ENCODE measurements around the gene CELF4. TPM values are rescaled to one million over a fixed set of nuclear protein-coding genes. Genes with fewer than 3 reads are reported as not detected.

Gene CELF4
- 2.9 TPM for polyA plus RNA-seq (ENCODE audit: insufficient read length)
- long read RNA-seq, donor 1, partial matches to known transcripts = 0 of 1 reads
- long read RNA-seq, donor 1, other reads (novel, unspliced or antisense) = 0 of 1 reads
- long read RNA-seq, donor 2, partial matches to known transcripts = 0 of 3 reads
- long read RNA-seq, donor 2, other reads (novel, unspliced or antisense) = 0 of 3 reads
- long read RNA-seq, donor 3, partial matches to known transcripts = 0 of 2 reads
- long read RNA-seq, donor 3, other reads (novel, unspliced or antisense) = 0 of 2 reads
- long read RNA-seq, donor 4 = 0 reads
- long read RNA-seq, donor 5, partial matches to known transcripts = 0 of 2 reads
- long read RNA-seq, donor 5, other reads (novel, unspliced or antisense) = 0 of 2 reads
- long read RNA-seq, donor 6 = 0 reads
- long read RNA-seq, donor 7, partial matches to known transcripts = 0 of 3 reads
- long read RNA-seq, donor 7, other reads (novel, unspliced or antisense) = 0 of 3 reads
- long read RNA-seq, donor 8 = 0 reads

GRCh38 chr18:37565101-37565976, at the start of gene CELF4:
TSS of gene CELF4 (minus strand) at chr18:37565798.
- DNase-seq = no peak

- no peak for DNase-seq
Observed at GRCh38 chr18:37613253-37613565, 47.6 kb upstream of the CELF4 start.

- DNase-seq = peak; percentile 22
Observed at GRCh38 chr18:37612524-37613252, 47.1 kb upstream of the CELF4 start.

- DNase-seq = no peak
Observed at GRCh38 chr18:37611614-37612279, 46.1 kb upstream of the CELF4 start.

GRCh38 chr18:37608876-37609275, 43.3 kb upstream of the CELF4 start:
- DNase-seq = no peak

- DNase-seq = no peak
Observed at GRCh38 chr18:37607281-37607680, 41.7 kb upstream of the CELF4 start.

- no peak for DNase-seq
Observed at GRCh38 chr18:37604032-37604431, 38.4 kb upstream of the CELF4 start.

GRCh38 chr18:37598966-37599896, 33.6 kb upstream of the CELF4 start:
- no peak for DNase-seq

GRCh38 chr18:37598396-37598795, 32.8 kb upstream of the CELF4 start:
- no peak for DNase-seq

GRCh38 chr18:37590346-37590745, 24.7 kb upstream of the CELF4 start:
- DNase-seq = no peak

- DNase-seq = no peak
Observed at GRCh38 chr18:37588289-37588688, 22.7 kb upstream of the CELF4 start.

- DNase-seq = no peak
Observed at GRCh38 chr18:37586656-37587225, 21.1 kb upstream of the CELF4 start.

GRCh38 chr18:37584952-37585695, 19.5 kb upstream of the CELF4 start:
- DNase-seq = no peak

- no peak for DNase-seq
Observed at GRCh38 chr18:37584217-37584616, 18.6 kb upstream of the CELF4 start.

- DNase-seq = no peak
Observed at GRCh38 chr18:37582261-37582660, 16.7 kb upstream of the CELF4 start.

- DNase-seq = no peak
Observed at GRCh38 chr18:37578886-37579513, 13.4 kb upstream of the CELF4 start.

GRCh38 chr18:37578182-37578678, 12.6 kb upstream of the CELF4 start:
- DNase-seq = no peak

- DNase-seq = no peak
Observed at GRCh38 chr18:37577051-37577611, 11.5 kb upstream of the CELF4 start.

GRCh38 chr18:37575646-37576045, 10.0 kb upstream of the CELF4 start:
- DNase-seq = no peak
